HepG2 (cell line): ENCODE measurements around the gene NHERF2. TPM values are rescaled to one million over a fixed set of nuclear protein-coding genes. Genes with fewer than 3 reads are reported as not detected.

Experiments
- ATAC-seq: fragments of 200-7000 bp; cut with Tn5 transposase; 3 replicates; pipeline ENCODE4 v1.9.1; 2020; ENCODE audit warnings: mild to moderate bottlenecking, moderate library complexity
- BruUV-seq: library from RNA; stranded (reverse); fragments of 400-500 nt; replicated peaks from 2 replicates; lab custom pipeline; 2021; lab: Mats Ljungman, UMichigan
- CTCF ChIA-PET: fragments of 300-600 bp; formaldehyde crosslinking; extraction: SDS; loops from one replicate; lab custom pipeline; 2021; ENCODE audit warnings: low total read pairs, inconsistent platforms, low intra/inter-chr PET ratio; lab: Yijun Ruan, JAX
- POLR2A ChIA-PET: fragments of 350-600 bp; sonication (Branson Sonifier 250); formaldehyde crosslinking; loops from one replicate; lab custom pipeline; 2020; ENCODE audit warnings: antibody characterized with exemption, inconsistent platforms; lab: Yijun Ruan, JAX
- DNase-seq: peaks from one replicate; pipeline ENCODE4 v3.0.0-alpha.2; 2015; ENCODE audit warnings: low spot score
- FAIRE-seq: peaks from 3 replicates; lab custom pipeline; 2011; peaks lifted over from hg19 to GRCh38; lab: Jason Lieb, UNC
- H2AFZ ChIP-seq: one replicate; pipeline ENCODE4 v1.6.1; 2011; ENCODE audit warnings: low read length, inconsistent platforms
- H3K27ac ChIP-seq: fragments of 300-600 bp; 3 replicates; pipeline ENCODE4 v1.8.0; 2011; ENCODE audit warnings: mixed run types, mild to moderate bottlenecking, mixed read lengths, low read length, inconsistent platforms; ENCODE audit not compliant: insufficient read depth; ENCODE audit errors: extremely low read length
- H3K27me3 ChIP-seq, 2 experiments: fragments of 200-600 bp in 1 of 2; 2 replicates in 1 of 2; 3 replicates in 1 of 2; pipeline versions ENCODE4 v1.6.0 to v1.8.0; 2011; ENCODE audit warnings: low read length in 2 of 2, mild to moderate bottlenecking in 2 of 2, moderate library complexity in 2 of 2, inconsistent platforms in 1 of 2; ENCODE audit not compliant: insufficient read depth in 2 of 2, control insufficient read depth in 1 of 2
- H3K36me3 ChIP-seq, 2 experiments: fragments of 200-600 bp in 1 of 2; replicated peaks in 1 of 2; 2 replicates in 1 of 2; 3 replicates in 1 of 2; pipeline versions ENCODE4 v1.5.1 to v1.8.0; 2011; ENCODE audit warnings: low read length in 2 of 2, inconsistent platforms in 1 of 2; ENCODE audit not compliant: insufficient read depth in 2 of 2, control insufficient read depth in 1 of 2
- H3K4me1 ChIP-seq: 2 replicates; pipeline ENCODE4 v1.5.1; 2012; ENCODE audit warnings: low read length, inconsistent platforms; ENCODE audit not compliant: insufficient read depth
- H3K4me2 ChIP-seq: 2 replicates; pipeline ENCODE4 v1.6.0; 2011; ENCODE audit warnings: low read depth, low read length, inconsistent platforms
- H3K4me3 ChIP-seq, 3 experiments: fragments of 200-600 bp in 1 of 3; sonication (generic), shearing (Covaris generic) in 1 of 3; replicated peaks in 1 of 3; 2 replicates each; pipeline ENCODE4 v1.5.1; 2011 to 2016; ENCODE audit warnings: low read length in 3 of 3, inconsistent platforms in 2 of 3, low read depth in 2 of 3, mild to moderate bottlenecking in 2 of 3, control low read depth in 1 of 3, mixed read lengths in 1 of 3; ENCODE audit not compliant: insufficient read depth in 1 of 3
- H3K79me2 ChIP-seq: one replicate; pipeline ENCODE4 v1.6.1; 2011; ENCODE audit warnings: low read length, inconsistent platforms; ENCODE audit not compliant: insufficient read depth
- H3K9ac ChIP-seq: 2 replicates; pipeline ENCODE4 v1.6.0; 2011; ENCODE audit warnings: mild to moderate bottlenecking, low read depth, low read length, inconsistent platforms; ENCODE audit not compliant: insufficient read depth
- H3K9me3 ChIP-seq: 2 replicates; pipeline ENCODE4 v1.5.1; 2012; ENCODE audit warnings: mild to moderate bottlenecking, low read length
- H4K20me1 ChIP-seq: 2 replicates; pipeline ENCODE4 v1.6.0; 2011; ENCODE audit warnings: inconsistent platforms, mild to moderate bottlenecking, low read length, moderate library complexity; ENCODE audit not compliant: insufficient read depth
- ATF7 ChIP-seq, 2 experiments: fragments of 450-650 bp in 1 of 2; sonication (generic) in 1 of 2; formaldehyde crosslinking in 1 of 2; IDR thresholded peaks; 2 replicates each; pipeline versions ENCODE4 v1.4.0 to v1.6.1; 2016 to 2020; ENCODE audit warnings: antibody characterized with exemption in 1 of 2, mild to moderate bottlenecking in 1 of 2, missing genetic modification reagents in 1 of 2
- FOXA1 ChIP-seq, 2 experiments: fragments of 450-650 bp in 1 of 2; sonication (generic) in 1 of 2; formaldehyde crosslinking in 1 of 2; IDR thresholded peaks; 2 replicates each; pipeline versions ENCODE4 v1.4.0 to v1.6.1; 2016 to 2020; ENCODE audit warnings: missing genetic modification reagents in 1 of 2
- HMG20A ChIP-seq: IDR thresholded peaks from 2 replicates; pipeline ENCODE4 v1.6.1; 2016; ENCODE audit warnings: borderline replicate concordance
- NFKB2 ChIP-seq: sonication (generic); formaldehyde crosslinking; IDR thresholded peaks from 2 replicates; pipeline ENCODE4 v1.4.0; 2020; ENCODE audit warnings: missing genetic modification reagents, borderline replicate concordance
- SIN3A ChIP-seq: IDR thresholded peaks from 2 replicates; pipeline ENCODE4 v1.6.1; 2011; ENCODE audit warnings: low read depth, mild to moderate bottlenecking, control low read depth, low read length, borderline replicate concordance
- SRSF9 ChIP-seq: fragments of 200-400 bp; formaldehyde crosslinking; IDR thresholded peaks from 2 replicates; pipeline ENCODE4 v1.6.1; 2018; ENCODE audit warnings: borderline replicate concordance, mild to moderate bottlenecking, low read depth, low read length; ENCODE audit not compliant: insufficient read depth, poor library complexity, severe bottlenecking
- YY1 ChIP-seq: IDR thresholded peaks from 2 replicates; pipeline ENCODE4 v1.6.1; 2011; ENCODE audit warnings: low read length, low read depth, moderate library complexity, mild to moderate bottlenecking; ENCODE audit not compliant: insufficient read depth, insufficient replicate concordance
- ZNF225 ChIP-seq: sonication (generic); formaldehyde crosslinking; IDR thresholded peaks from 2 replicates; pipeline ENCODE4 v1.4.0; 2020; ENCODE audit warnings: mild to moderate bottlenecking, missing genetic modification reagents
- ZNF331 ChIP-seq: sonication (generic); formaldehyde crosslinking; IDR thresholded peaks from 2 replicates; pipeline ENCODE4 v1.4.0; 2020; ENCODE audit warnings: missing genetic modification reagents
- ZNF432 ChIP-seq: sonication (generic); formaldehyde crosslinking; IDR thresholded peaks from 2 replicates; pipeline ENCODE4 v1.5.0; 2020; ENCODE audit warnings: missing genetic modification reagents, mild to moderate bottlenecking, borderline replicate concordance
- ZNF510 ChIP-seq: sonication (generic); formaldehyde crosslinking; IDR thresholded peaks from 2 replicates; pipeline ENCODE4 v1.4.0; 2020; ENCODE audit warnings: low read depth, mild to moderate bottlenecking, missing genetic modification reagents
- ZNF567 ChIP-seq: sonication (generic); formaldehyde crosslinking; IDR thresholded peaks from 2 replicates; pipeline ENCODE4 v1.8.1; 2023; ENCODE audit warnings: mild to moderate bottlenecking, missing genetic modification reagents, borderline replicate concordance
- ZNF740 ChIP-seq: sonication (generic); formaldehyde crosslinking; IDR thresholded peaks from 2 replicates; pipeline ENCODE4 v1.4.0; 2020; ENCODE audit warnings: missing genetic modification reagents
- WGBS: methylation state at CpG from one replicate; pipeline ENCODE4 v1.1.6; 2017; ENCODE audit warnings: low lambda C conversion rate; 5-methylcytosine and 5-hydroxymethylcytosine counted together
- in situ Hi-C: cut with HindIII; loops from 2 replicates; pipeline ENCODE4 v1.10.0; 2017; ENCODE audit warnings: low pct_unique_long_range_greater_than_20kb; ENCODE audit not compliant: extremely low pct_ligation_motif_present
- intact Hi-C: fragments of 100-400 bp; cut with micrococcal nuclease; formaldehyde crosslinking; loops from one replicate; pipeline ENCODE4 v1.10.0; 2022; ENCODE audit not compliant: unreplicated experiment
- polyA plus RNA-seq, 8 experiments: library from polyadenylated mRNA; depleted of rRNA in 3 of 8; stranded (reverse) in 7 of 8; unstranded in 1 of 8; fragments of >200 nt; fragmentation: Illumina TruSeq in 4 of 8; extraction: Trizol in 4 of 8; gene quantifications; 2 replicates each; pipeline versions ENCODE4 v1.2.1 to v1.2.3, GENCODE V29; 2011 to 2016; ENCODE audit warnings: low read depth in 4 of 8, missing spikeins in 1 of 8, mixed read lengths in 1 of 8; ENCODE audit not compliant: insufficient read depth in 1 of 8
- total RNA-seq, 5 experiments: library from RNA; depleted of rRNA; stranded (reverse); fragments of >200 nt; fragmentation: Illumina TruSeq; extraction: Trizol; gene quantifications; 2 replicates each; pipeline ENCODE4 v1.2.3, GENCODE V29; 2016; ENCODE audit warnings: low read depth in 1 of 5
- TF ChIP-seq, protein P1 (sequence below): sonication (generic); formaldehyde crosslinking; IDR thresholded peaks from 2 replicates; pipeline ENCODE4 v1.4.0; 2020; ENCODE audit warnings: missing genetic modification reagents
- TF ChIP-seq, protein P2 (sequence below): sonication (generic); formaldehyde crosslinking; IDR thresholded peaks from 2 replicates; pipeline ENCODE4 v1.8.1; 2023; ENCODE audit warnings: mild to moderate bottlenecking, moderate library complexity, missing genetic modification reagents
- TF ChIP-seq, protein P3 (sequence below): sonication (generic); formaldehyde crosslinking; conservative IDR thresholded peaks from 2 replicates; pipeline ENCODE4 v1.8.0; 2022; ENCODE audit warnings: missing genetic modification reagents
- TF ChIP-seq, protein P4 (sequence below): sonication (generic); formaldehyde crosslinking; IDR thresholded peaks from 2 replicates; pipeline ENCODE4 v1.4.0; 2020; ENCODE audit warnings: missing genetic modification reagents

Gene NHERF2
- total and polyA plus RNA-seq, 2 of the 13 experiments (the other 11 are each of a cell fraction or from before 2014, with no cell fraction given): 23.7 to 39.3 TPM

- H4K20me1 ChIP-seq: no peaks in the 10 kb centered on the region
- FAIRE-seq (no peak), DNase-seq (no peak), ATAC-seq (no peak)
- ChIA-PET POLR2A (interaction anchor here (0.7 to 6.8 kb wide), 4 partner anchors 17 to 41 kb away, joined by 3 to 62 read pairs (median 3); partner anchors contain the start of gene RPS2), CTCF (no interaction called here)
- H3K27ac ChIP-seq: no peak within 1 kb of the TSS
- peaks cover 13% of the 10 kb centered on the region for H3K79me2 ChIP-seq
- intact Hi-C loops: no loop called here
- in situ Hi-C loops: no loop called here
- H3K4me3 ChIP-seq: no peak within 1 kb of the TSS
- no TSS peak for BruUV-seq
- no peak within 1 kb of the TSS for H3K4me2 ChIP-seq
- WGBS: 89% methylated on average over 6 of the region's 6 CpGs
- H2AFZ ChIP-seq: no peak within 1 kb of the TSS
- H3K9me3 ChIP-seq: no peaks in the 10 kb centered on the region
- H3K27me3 ChIP-seq: no peaks in the 10 kb centered on the region
- H3K4me1 ChIP-seq: peaks cover 37% of the 10 kb centered on the region
- 0 out of 2 replicates have a peak within 1 kb of the TSS, but pooled peaks have one; percentile 4 for H3K9ac ChIP-seq
- peaks cover 14 to 22% of the 10 kb centered on the region in 2 experiments; a peak in 4 of 5 replicates for H3K36me3 ChIP-seq
- TF ChIP-seq HMG20A (CRISPR knock-in tag) (no peak), SRSF9 (no peak), ZNF567 (no peak), ZNF510 (CRISPR knock-in tag) (no peak), ZNF225 (no peak), ZNF740 (CRISPR knock-in tag) (no peak), SIN3A (no peak), ZNF432 (no peak), ATF7 (IDR thresholded peaks at IDR 0.05) (no peak), ATF7 (CRISPR knock-in tag; IDR thresholded peaks at IDR 0.05) (no peak), YY1 (no peak), NFKB2 (CRISPR knock-in tag) (no peak), FOXA1 (IDR thresholded peaks at IDR 0.05) (no peak), FOXA1 (CRISPR knock-in tag; IDR thresholded peaks at IDR 0.05) (no peak), ZNF331 (no peak)
- TF ChIP-seq, protein P1, sequence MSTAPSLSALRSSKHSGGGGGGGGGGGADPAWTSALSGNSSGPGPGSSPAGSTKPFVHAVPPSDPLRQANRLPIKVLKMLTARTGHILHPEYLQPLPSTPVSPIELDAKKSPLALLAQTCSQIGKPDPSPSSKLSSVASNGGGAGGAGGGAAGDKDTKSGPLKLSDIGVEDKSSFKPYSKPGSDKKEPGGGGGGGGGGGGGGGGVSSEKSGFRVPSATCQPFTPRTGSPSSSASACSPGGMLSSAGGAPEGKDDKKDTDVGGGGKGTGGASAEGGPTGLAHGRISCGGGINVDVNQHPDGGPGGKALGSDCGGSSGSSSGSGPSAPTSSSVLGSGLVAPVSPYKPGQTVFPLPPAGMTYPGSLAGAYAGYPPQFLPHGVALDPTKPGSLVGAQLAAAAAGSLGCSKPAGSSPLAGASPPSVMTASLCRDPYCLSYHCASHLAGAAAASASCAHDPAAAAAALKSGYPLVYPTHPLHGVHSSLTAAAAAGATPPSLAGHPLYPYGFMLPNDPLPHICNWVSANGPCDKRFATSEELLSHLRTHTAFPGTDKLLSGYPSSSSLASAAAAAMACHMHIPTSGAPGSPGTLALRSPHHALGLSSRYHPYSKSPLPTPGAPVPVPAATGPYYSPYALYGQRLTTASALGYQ (CRISPR knock-in tag): no peak
- TF ChIP-seq, protein P2, sequence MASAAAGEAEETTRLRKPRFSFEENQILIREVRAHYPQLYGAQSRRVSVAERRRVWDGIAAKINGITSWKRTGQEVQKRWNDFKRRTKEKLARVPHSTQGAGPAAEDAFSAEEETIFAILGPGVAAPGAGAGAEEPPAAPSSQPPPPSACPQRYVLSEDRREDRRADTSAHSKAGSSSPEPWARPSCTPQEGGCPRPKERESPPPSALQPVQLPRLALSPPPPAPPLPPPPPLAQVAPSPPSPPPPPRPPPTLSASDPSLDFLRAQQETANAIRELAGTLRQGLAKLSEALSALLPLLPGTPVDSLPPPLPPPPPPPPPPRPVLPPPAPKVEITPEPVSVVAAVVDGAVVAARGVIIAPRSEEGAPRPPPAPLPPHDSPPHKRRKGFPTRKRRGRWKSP (CRISPR knock-in tag): no peak
- TF ChIP-seq, protein P3, sequence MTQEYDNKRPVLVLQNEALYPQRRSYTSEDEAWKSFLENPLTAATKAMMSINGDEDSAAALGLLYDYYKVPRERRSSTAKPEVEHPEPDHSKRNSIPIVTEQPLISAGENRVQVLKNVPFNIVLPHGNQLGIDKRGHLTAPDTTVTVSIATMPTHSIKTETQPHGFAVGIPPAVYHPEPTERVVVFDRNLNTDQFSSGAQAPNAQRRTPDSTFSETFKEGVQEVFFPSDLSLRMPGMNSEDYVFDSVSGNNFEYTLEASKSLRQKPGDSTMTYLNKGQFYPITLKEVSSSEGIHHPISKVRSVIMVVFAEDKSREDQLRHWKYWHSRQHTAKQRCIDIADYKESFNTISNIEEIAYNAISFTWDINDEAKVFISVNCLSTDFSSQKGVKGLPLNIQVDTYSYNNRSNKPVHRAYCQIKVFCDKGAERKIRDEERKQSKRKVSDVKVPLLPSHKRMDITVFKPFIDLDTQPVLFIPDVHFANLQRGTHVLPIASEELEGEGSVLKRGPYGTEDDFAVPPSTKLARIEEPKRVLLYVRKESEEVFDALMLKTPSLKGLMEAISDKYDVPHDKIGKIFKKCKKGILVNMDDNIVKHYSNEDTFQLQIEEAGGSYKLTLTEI (CRISPR knock-in tag): no peak
- TF ChIP-seq, protein P4, sequence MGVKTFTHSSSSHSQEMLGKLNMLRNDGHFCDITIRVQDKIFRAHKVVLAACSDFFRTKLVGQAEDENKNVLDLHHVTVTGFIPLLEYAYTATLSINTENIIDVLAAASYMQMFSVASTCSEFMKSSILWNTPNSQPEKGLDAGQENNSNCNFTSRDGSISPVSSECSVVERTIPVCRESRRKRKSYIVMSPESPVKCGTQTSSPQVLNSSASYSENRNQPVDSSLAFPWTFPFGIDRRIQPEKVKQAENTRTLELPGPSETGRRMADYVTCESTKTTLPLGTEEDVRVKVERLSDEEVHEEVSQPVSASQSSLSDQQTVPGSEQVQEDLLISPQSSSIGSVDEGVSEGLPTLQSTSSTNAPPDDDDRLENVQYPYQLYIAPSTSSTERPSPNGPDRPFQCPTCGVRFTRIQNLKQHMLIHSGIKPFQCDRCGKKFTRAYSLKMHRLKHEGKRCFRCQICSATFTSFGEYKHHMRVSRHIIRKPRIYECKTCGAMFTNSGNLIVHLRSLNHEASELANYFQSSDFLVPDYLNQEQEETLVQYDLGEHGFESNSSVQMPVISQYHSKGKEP (CRISPR knock-in tag): no peak
Measured at GRCh38 chr16:1981398-1981836, 45.3 kb upstream of the NHERF2 start, which contains the start of gene NOXO1. Gene NOXO1 (minus strand): TSS chr16:1981469. CDS start chr16:1981179, 290 bp downstream.
